Inflammatory macrophage treated with lipopolysaccharide for 4 hours (primary cell): Measurements from ENCODE around the gene IRF9.

Experiments used
- DNase-seq: peaks from one replicate; pipeline ENCODE4 v3.0.0-alpha.2; 2020

Gene IRF9, protein sequence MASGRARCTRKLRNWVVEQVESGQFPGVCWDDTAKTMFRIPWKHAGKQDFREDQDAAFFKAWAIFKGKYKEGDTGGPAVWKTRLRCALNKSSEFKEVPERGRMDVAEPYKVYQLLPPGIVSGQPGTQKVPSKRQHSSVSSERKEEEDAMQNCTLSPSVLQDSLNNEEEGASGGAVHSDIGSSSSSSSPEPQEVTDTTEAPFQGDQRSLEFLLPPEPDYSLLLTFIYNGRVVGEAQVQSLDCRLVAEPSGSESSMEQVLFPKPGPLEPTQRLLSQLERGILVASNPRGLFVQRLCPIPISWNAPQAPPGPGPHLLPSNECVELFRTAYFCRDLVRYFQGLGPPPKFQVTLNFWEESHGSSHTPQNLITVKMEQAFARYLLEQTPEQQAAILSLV

DNA sequence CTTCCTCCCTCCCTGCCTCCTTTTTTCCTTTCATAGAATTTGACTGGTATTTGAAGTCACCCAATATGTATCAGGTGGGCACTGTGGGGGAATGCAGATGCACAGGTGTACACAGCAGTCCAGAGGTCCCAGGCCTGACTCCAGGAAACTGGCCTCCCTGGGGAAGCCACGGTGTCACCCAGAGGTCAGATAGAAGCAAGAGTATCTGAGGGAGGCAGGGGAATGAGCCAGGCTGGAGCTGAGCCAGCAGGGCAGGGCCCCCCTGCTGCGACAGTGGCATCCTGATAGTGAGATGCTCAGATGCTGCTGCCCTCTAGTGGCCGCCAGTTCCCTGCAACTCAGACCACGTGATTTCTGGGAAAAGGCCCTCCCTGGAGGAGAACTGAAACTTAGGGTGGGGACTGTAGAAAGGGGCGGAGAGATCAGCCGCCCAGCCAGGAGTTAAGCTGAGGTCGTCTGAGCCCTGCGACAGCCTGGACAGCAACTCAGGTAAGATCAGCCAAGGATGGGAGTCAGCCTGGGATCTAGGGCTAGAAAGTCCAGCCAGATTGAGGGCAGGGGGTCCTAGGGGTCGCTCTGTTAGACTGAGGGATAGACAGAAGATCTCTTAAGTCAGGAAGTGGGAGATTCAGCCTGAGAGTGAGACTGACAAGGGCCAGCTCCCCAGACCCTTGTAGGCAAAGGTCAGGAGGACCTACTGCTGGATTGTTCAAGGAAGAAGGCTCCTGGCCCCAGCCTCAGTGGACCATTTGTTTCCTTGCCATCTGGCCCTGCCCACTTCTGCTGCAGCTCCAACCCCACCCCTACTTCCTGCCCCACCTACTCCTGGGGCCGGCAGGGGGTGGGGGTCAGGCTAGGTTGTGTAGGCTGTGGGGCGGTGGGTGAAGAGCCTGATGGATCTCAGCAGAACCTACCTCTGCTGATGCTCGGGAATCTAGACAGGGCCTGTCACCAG lies at the start of gene IRF9:
Gene IRF9, plus strand, starts transcription at position 416 of the 955 bp plus-strand sequence. CDS start 880 bp downstream, outside the sequence.
- peak; percentile 95 for DNase-seq

- no peak for DNase-seq
Measured at GRCh38 chr14:24113379-24113800, 47.7 kb upstream of the IRF9 start.

- peak; percentile 96 for DNase-seq
Measured at GRCh38 chr14:24113801-24114531, 47.1 kb upstream of the IRF9 start.

- DNase-seq, result peak; percentile 100
Measured at GRCh38 chr14:24114532-24115421, 46.3 kb upstream of the IRF9 start, which contains the start of the genes DCAF11 and NRL. DCAF11 (plus strand) TSS chr14:24114777; CDS start chr14:24115595, 818 bp downstream. NRL (minus strand) TSS chr14:24114949; CDS start chr14:24082848, 32,101 bp downstream.

DNA sequence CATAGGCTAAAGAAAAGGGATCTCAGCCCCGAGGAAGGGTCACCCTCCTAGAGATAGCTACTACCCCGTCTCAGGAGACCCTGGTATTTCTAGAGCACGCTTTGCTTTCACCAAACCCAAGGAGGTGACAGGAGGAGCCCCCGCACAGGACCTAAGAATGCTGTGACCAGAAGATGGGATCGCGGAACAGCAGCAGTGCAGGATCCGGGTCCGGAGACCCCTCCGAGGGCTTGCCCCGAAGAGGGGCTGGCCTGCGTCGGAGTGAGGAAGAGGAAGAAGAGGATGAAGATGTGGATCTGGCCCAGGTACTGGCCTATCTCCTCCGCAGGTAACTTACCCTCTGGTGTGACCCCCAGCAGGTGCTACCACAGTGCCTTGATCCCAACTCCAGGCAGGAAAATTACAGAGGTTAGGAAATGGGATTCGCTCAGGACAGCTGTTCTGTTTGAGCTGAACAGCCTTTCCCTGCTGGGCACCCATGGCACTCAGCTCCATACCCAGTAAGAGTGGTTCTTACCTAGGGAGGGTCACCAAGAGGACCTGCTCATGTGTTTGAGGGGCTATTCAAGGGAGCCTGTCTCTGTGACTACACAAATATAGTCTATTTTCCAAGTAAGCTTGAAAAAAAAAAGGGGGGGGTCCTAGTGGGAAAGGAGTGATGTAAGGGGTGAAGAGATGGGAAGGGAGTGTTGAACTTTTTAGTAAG lies 45.5 kb upstream of the IRF9 start:
- DNase-seq, result no peak

GRCh38 chr14:24116128-24116814 lies 44.8 kb upstream of the IRF9 start:
- no peak for DNase-seq

DNA sequence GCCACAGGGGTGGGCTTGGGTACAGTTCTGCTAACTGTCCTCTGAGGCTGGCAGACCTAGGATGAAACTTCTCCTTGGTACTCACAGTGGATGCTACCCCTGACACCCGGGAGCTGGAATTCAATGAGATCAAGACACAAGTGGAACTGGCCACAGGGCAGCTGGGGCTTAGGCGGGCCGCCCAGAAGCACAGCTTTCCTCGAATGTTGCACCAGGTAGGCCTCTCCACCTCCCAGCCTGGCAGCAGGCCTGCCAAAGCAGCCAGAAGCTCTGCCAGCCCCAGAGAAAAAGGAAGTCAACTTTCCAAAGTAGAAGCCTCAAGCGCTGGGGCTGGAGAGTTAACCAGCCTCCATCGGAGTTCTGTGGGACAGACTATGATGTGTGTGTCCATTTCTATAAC lies 43.9 kb upstream of the IRF9 start:
- no peak for DNase-seq

DNA sequence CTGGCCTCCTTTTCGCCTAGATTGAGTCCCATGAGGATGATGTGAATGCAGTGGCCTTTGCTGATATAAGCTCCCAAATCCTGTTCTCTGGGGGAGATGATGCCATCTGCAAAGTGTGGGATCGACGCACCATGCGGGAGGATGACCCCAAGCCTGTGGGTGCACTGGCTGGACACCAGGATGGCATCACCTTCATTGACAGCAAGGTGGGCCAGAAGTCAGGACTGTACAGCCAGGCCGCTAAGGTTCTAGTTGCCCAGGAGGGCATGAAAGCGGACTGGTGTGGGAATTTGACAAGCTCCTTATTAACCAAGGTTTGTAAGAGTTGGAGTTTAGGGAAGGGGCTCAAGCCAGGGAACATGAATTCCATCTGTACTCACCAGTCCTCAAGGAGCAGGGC lies 41.4 kb upstream of the IRF9 start:
- no peak for DNase-seq

GRCh38 chr14:24121210-24121609 lies 39.9 kb upstream of the IRF9 start:
- DNase-seq, result no peak

DNA sequence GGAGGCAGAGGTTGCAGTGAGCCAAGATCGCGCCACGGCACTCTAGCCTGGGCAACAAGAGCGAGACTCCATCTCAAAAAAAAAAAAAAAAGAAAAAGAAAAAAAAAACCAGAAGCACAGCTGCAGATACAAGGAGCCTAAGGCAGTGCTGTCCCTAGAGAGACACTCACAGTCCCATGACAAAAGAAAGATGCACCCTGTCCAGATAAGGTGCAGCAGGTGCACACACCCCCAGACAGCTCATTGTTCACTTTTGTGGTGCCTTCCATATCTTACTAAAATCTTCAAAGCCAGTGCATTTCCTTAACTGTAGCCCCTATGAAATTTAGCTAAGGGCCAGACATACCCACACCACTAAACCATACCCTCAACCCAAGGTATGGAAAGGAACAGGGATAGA lies 38.6 kb upstream of the IRF9 start:
- DNase-seq, result no peak

DNA sequence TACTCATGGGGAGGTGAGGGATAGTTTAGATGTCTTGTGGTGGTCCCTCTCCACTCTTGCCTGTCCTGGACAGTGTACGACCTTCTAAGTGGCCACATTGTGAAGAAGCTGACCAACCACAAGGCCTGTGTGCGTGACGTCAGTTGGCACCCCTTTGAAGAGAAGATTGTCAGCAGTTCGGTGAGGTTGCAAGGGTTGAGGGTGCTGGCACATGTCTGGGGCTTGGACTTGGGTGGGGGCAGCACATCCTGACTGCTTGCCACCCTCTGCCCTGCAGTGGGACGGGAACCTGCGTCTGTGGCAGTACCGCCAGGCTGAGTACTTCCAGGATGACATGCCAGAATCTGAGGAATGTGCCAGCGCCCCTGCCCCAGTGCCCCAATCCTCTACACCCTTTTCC lies 38.2 kb upstream of the IRF9 start:
- no peak for DNase-seq

GRCh38 chr14:24123424-24124417 lies 37.3 kb upstream of the IRF9 start:
- no peak for DNase-seq

DNA sequence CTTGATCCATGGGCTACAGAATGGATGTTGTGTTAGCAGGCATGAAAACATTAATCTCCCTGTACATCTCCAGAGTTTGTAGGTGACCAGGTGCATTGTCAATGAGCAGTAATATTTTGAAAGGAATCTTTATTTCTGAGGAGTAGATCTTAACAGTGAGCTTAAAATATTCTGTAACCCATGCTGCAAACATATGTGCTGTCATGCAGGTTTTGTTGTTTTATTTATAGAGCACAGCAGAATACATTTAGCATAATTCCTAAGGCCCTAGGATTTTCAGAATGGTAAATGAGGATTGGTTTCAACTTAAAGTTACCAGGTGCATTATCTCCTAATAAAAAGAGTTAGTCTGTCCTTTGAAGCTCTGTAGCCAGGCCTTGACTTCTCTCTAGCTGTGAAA lies 34.1 kb upstream of the IRF9 start:
- DNase-seq, result no peak

GRCh38 chr14:24127673-24128072 lies 33.4 kb upstream of the IRF9 start:
- DNase-seq, result no peak

GRCh38 chr14:24129410-24129998 lies 31.6 kb upstream of the IRF9 start:
- DNase-seq, result no peak

- no peak for DNase-seq
Measured at GRCh38 chr14:24130380-24130716, 30.7 kb upstream of the IRF9 start, which contains the start of gene FITM1. FITM1 (plus strand) TSS chr14:24130659; CDS start chr14:24131564, 905 bp downstream.

DNA sequence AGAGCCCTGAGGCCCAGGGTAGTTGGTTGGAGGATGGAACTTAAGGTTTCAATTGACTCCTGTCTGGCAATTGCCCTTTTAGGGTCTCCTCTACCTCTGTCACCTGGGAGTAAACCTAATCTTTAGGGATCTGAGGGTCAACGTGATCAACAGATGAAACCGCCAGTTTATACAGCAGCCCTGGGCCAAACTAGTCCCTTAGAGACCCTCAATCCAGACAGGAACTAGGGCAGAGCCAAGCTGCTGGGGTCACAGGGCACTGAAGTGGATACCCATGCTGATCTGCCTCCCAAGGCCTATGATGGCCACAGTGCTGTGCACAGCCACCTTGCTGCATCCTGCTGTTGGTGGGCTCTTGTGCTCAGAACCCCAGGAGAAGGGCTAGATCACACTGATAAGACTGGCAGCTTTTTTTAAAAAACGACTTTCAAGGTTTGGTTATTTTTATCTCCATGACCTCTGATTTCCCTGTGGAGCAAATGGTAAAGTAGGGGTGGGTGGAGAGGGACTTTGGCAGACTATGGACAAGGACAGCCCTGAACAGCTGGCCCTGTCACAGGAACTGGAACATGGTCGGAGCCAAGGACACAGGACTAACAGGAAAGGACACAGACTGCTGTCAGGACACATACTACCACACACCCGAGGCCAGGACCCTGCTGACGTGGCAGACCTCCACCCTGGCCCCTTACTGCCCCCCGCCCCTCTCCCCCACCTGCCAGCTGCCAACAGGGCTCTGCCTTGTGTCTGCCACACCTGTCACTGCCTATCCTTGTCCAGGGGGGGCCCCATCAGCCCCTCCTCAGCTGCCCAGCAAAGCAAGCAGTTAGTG lies 30.1 kb upstream of the IRF9 start:
- DNase-seq, result no peak

GRCh38 chr14:24131549-24131966 lies 29.5 kb upstream of the IRF9 start:
- DNase-seq, result no peak
